Activated T-cell treated with anti-CD3 and anti-CD28 coated beads for 48 hours (primary cell): ENCODE data around the gene DLX5.

ENCODE experiments used
- DNase-seq: peaks from one replicate; pipeline ENCODE4 v3.0.0-alpha.2; 2020; ENCODE audit warnings: low read depth

DLX5 gene

GRCh38 chr7:96989859-96990317, 34.7 kb downstream of the DLX5 start:
- DNase-seq = no peak

GRCh38 chr7:96989241-96989858, 35.3 kb downstream of the DLX5 start:
- no peak for DNase-seq

DNA sequence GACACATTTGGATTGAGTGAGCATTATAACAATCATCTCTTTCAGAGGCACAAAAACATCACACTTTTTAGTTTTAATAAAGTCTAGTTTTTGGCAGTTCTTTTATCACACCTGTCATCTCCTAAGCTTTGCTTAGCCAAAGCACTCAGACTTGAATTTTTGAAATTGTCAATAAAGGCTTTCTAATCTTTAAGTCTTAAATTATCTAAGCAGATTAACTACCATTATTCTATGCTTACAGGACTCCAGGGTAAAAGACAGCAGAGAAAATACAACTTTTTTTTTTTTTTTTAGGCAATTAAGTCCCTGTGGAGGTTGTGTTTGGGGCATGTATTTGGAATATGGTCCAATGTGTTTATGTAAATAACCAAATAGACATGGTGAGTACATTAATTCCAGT, 36.9 kb downstream of the DLX5 start:
- no peak for DNase-seq

GRCh38 chr7:96986901-96987300, 37.7 kb downstream of the DLX5 start:
- DNase-seq = no peak

DNA sequence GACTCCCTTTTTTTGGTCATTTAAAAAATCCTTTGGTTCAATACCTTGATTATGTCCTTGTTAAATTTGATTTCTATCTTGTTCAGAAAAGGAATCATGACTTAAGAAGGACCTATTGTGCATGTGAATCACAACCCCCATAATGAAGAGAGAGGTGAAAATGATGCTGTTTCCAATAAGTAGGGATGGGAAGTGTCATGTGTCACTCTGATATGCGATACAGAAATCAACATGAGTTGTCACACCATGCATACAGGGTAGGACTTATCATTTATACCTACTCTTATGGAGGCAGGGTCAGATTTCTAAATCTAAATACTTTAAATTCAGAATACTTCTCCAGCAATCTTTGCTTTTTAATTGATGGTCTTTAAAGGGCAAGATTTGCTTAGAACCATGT, 38.6 kb downstream of the DLX5 start:
- no peak for DNase-seq

GRCh38 chr7:96982586-96982985, 42.0 kb downstream of the DLX5 start:
- DNase-seq = no peak

- DNase-seq = no peak
Observed at GRCh38 chr7:96979551-96980276, 44.9 kb downstream of the DLX5 start.

GRCh38 chr7:96977445-96977844, 47.2 kb downstream of the DLX5 start:
- no peak for DNase-seq

DNA sequence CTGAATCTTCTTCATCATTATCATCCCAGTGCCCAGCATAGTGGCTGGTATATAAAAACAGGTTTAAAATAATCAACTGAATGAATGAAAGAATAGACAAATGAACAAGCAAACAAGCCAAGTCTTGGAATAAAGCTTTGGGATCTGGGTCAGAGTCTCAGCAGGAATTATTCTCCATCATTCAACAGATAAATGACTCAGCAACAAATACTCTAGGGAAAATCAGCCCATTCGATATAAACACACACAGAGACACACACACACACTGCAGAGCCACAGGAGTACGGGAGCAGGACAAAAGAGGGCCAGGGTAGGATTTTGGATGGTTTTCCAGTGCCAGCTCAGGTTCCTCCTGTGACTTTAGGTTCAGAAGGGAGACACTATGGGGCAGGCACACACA, 48.5 kb downstream of the DLX5 start:
- no peak for DNase-seq

DNA sequence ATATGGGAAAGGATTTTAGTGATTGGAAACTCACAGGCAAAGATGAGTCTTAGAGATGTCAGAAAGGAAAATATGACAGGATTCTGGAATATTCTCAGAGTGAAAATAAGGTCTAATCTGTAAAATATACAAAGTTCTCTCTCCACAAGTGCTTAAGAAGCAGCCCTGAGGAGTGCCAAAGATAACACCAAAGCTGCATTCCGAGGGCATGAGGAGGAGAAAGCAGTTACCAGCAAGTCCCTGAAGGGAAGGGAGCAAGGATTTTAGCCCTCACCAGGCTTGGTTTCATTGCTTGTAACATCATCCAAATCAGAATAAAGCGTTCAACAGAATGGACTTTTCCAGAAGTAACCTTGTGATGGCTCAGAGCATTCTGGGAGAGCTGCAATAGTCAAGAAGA, 50.6 kb downstream of the DLX5 start:
- DNase-seq = no peak

GRCh38 chr7:96970739-96971138, 53.9 kb downstream of the DLX5 start:
- DNase-seq = no peak
